Endothelial cell of umbilical vein (primary cell): ENCODE data around the gene CDH23. TPM values are rescaled to one million over a fixed set of nuclear protein-coding genes. Genes with fewer than 3 reads are reported as not detected.

Source experiments
- BruUV-seq: library from RNA; stranded (reverse); fragments of 400-500 nt; replicated peaks from 2 replicates; lab custom pipeline; 2021; lab: Mats Ljungman, UMichigan
- CTCF ChIA-PET: fragments of 300-600, 350-600 bp; sonication (Branson Sonifier 250); formaldehyde crosslinking; loops from one replicate; lab custom pipeline; 2021; ENCODE audit warnings: antibody characterized with exemption, inconsistent platforms; lab: Charles Lee
- POLR2A ChIA-PET: fragments of 300-600, 350-600 bp; sonication (Branson Sonifier 250); formaldehyde crosslinking; loops from one replicate; lab custom pipeline; 2021; ENCODE audit warnings: antibody characterized with exemption, inconsistent platforms; lab: Charles Lee
- DNase-seq: peaks from one replicate; pipeline ENCODE4 v3.0.0-alpha.2; 2011; ENCODE audit warnings: low read depth, low spot score
- FAIRE-seq: peaks from 2 replicates; lab custom pipeline; 2011; peaks lifted over from hg19 to GRCh38; lab: Jason Lieb, UNC
- H2AFZ ChIP-seq: 2 replicates; pipeline ENCODE4 v1.6.0; 2012; ENCODE audit warnings: low read depth, low read length, control low read depth, inconsistent platforms
- H3K27ac ChIP-seq: 2 replicates; pipeline ENCODE4 v1.5.1; 2011; ENCODE audit warnings: low read depth, mild to moderate bottlenecking, control low read depth, low read length, moderate library complexity; ENCODE audit not compliant: insufficient read depth
- H3K27me3 ChIP-seq, 2 experiments: 2 replicates each; pipeline versions ENCODE4 v1.6.0 to v1.6.1; 2011; ENCODE audit warnings: low read length in 2 of 2, mixed read lengths in 1 of 2; ENCODE audit not compliant: control insufficient read depth in 2 of 2, insufficient read depth in 2 of 2
- H3K36me3 ChIP-seq, 2 experiments: 2 replicates in 1 of 2; 3 replicates in 1 of 2; pipeline ENCODE4 v1.5.1; 2011; ENCODE audit warnings: low read length in 2 of 2, mild to moderate bottlenecking in 1 of 2, moderate library complexity in 1 of 2; ENCODE audit not compliant: control insufficient read depth in 2 of 2, insufficient read depth in 2 of 2; ENCODE audit errors: extremely low read depth in 1 of 2
- H3K4me1 ChIP-seq: 3 replicates; pipeline ENCODE4 v1.5.1; 2011; ENCODE audit warnings: mild to moderate bottlenecking, low read length; ENCODE audit not compliant: control insufficient read depth, insufficient read depth; ENCODE audit errors: extremely low read depth
- H3K4me2 ChIP-seq: 2 replicates; pipeline ENCODE4 v1.6.1; 2011; ENCODE audit warnings: low read length, control low read depth, mixed read lengths; ENCODE audit not compliant: insufficient read depth
- H3K4me3 ChIP-seq, 3 experiments: fragments of 200-600 bp in 1 of 3; sonication (generic), shearing (Covaris generic) in 1 of 3; replicated peaks in 1 of 3; 2 replicates each; pipeline ENCODE4 v1.5.1; 2011 to 2016; ENCODE audit warnings: control low read depth in 3 of 3, low read length in 3 of 3, mild to moderate bottlenecking in 2 of 3, inconsistent platforms in 1 of 3, low read depth in 1 of 3, moderate library complexity in 1 of 3; ENCODE audit not compliant: insufficient read depth in 1 of 3
- H3K79me2 ChIP-seq: 2 replicates; pipeline ENCODE4 v1.6.0; 2012; ENCODE audit warnings: low read length, inconsistent platforms; ENCODE audit not compliant: control insufficient read depth, insufficient read depth
- H3K9ac ChIP-seq: replicated peaks from 2 replicates; pipeline ENCODE3; 2011; ENCODE audit warnings: low read length, control low read depth; ENCODE audit not compliant: insufficient read depth; ENCODE audit errors: extremely low read depth
- H3K9me1 ChIP-seq: replicated peaks from 3 replicates; pipeline ENCODE4 v1.6.0; 2011; ENCODE audit warnings: mild to moderate bottlenecking, low read length; ENCODE audit not compliant: control insufficient read depth, insufficient read depth; ENCODE audit errors: extremely low read depth
- H3K9me3 ChIP-seq: replicated peaks from 2 replicates; pipeline ENCODE4 v1.5.1; 2012; ENCODE audit warnings: low read length, inconsistent platforms; ENCODE audit not compliant: control insufficient read depth, insufficient read depth
- H4K20me1 ChIP-seq: replicated peaks from 2 replicates; pipeline ENCODE3; 2011; ENCODE audit warnings: mild to moderate bottlenecking, low read length; ENCODE audit not compliant: control insufficient read depth, insufficient read depth; ENCODE audit errors: extremely low read depth
- CTCF ChIP-seq, 2 donors: IDR thresholded peaks; 1 replicate in 1 of 2; 2 replicates in 1 of 2; pipeline ENCODE4 v1.5.1; 2011; ENCODE audit warnings: low read length in 2 of 2, mild to moderate bottlenecking in 2 of 2, moderate library complexity in 2 of 2, control low read depth in 1 of 2, inconsistent platforms in 1 of 2, low read depth in 1 of 2; ENCODE audit not compliant: insufficient read depth in 1 of 2; ENCODE audit errors: extremely low read depth in 1 of 2
- EZH2 ChIP-seq: IDR thresholded peaks from 2 replicates; pipeline ENCODE4 v1.6.1; 2012; ENCODE audit warnings: borderline replicate concordance, low read depth, mild to moderate bottlenecking, moderate library complexity, low read length, inconsistent platforms; ENCODE audit not compliant: severe bottlenecking
- FOS ChIP-seq: IDR thresholded peaks from 2 replicates; pipeline ENCODE4 v1.6.1; 2011; ENCODE audit warnings: mild to moderate bottlenecking, low read length, moderate library complexity, borderline replicate concordance; ENCODE audit not compliant: insufficient read depth
- MAX ChIP-seq: IDR thresholded peaks from 2 replicates; pipeline ENCODE4 v1.6.1; 2011; ENCODE audit not compliant: insufficient read depth, insufficient read length
- MYC ChIP-seq: IDR thresholded peaks from one replicate; pipeline ENCODE4 v1.6.1; 2011; ENCODE audit warnings: mild to moderate bottlenecking, low read depth, low read length
- POLR2A ChIP-seq: IDR thresholded peaks from 2 replicates; pipeline ENCODE4 v1.6.1; 2012; ENCODE audit warnings: low read depth, mild to moderate bottlenecking, control low read depth, low read length
- dilution Hi-C: fragments of 300-500 bp; cut with MboI; formaldehyde crosslinking; loops from one replicate; pipeline ENCODE4 v1.15.0; 2019; ENCODE audit warnings: low sequenced_read_pairs; ENCODE audit not compliant: extremely low pct_ligation_motif_present
- intact Hi-C: fragments of 100-400 bp; cut with micrococcal nuclease; formaldehyde crosslinking; loops from one replicate; pipeline ENCODE4 v1.10.0; 2022
- polyA plus RNA-seq, 4 experiments: library from polyadenylated mRNA; depleted of rRNA in 3 of 4; stranded (reverse) in 3 of 4; unstranded in 1 of 4; fragments of >200 nt; gene quantifications; 2 replicates each; pipeline versions ENCODE4 v1.2.1 to v1.2.3, GENCODE V29; 2011 to 2012; ENCODE audit warnings: missing spikeins in 1 of 4
- total RNA-seq: library from RNA; stranded (reverse); gene quantifications from 2 replicates; pipeline ENCODE4 v1.2.3, GENCODE V29; 2021

Gene CDH23
- total and polyA plus RNA-seq, 2 donors (not counting 3 experiments of a cell fraction or from before 2014, with no cell fraction given), result not detected

- H3K79me2 ChIP-seq, result no peaks in the 10 kb centered on the region
Measured at GRCh38 chr10:71572962-71573361, 176.2 kb downstream of the CDH23 start.

More at GRCh38 chr10:71572962-71573361, 176.2 kb downstream of the CDH23 start:
- no TSS peak for BruUV-seq
- H3K4me2 ChIP-seq, result no peak overlapping the region
- H3K27ac ChIP-seq, result no peak overlapping the region
- no peaks in the 10 kb centered on the region for H4K20me1 ChIP-seq
- no peak overlapping the region for H2AFZ ChIP-seq
- H3K9me1 ChIP-seq, result no peaks in the 10 kb centered on the region
- no peaks in the 10 kb centered on the region for H3K9me3 ChIP-seq
- TF ChIP-seq MAX (no peak), CTCF (IDR thresholded peaks at IDR 0.05; ENCODE audit: extremely low read depth in 1 of 2, insufficient read depth in 1 of 2, low read depth in 1 of 2, low read length in 2 of 2) (no peak), FOS (no peak), MYC (no peak), POLR2A (no peak), EZH2 (no peak)
- no peak overlapping the region for H3K9ac ChIP-seq
- H3K27me3 ChIP-seq, result no peaks in the 10 kb centered on the region
- dilution Hi-C loops, result no loop called here
- no peak for FAIRE-seq
- no peak for DNase-seq
- ChIA-PET POLR2A (no interaction called here), CTCF (interaction anchor here (1.0 to 7.5 kb wide), 5 partner anchors 86 to 254 kb away, joined by 3 to 80 read pairs (median 3); partner anchors contain the start of gene SLC29A3)
- intact Hi-C loops, result no loop called here
- no peak overlapping the region for H3K4me3 ChIP-seq
- H3K36me3 ChIP-seq, result no peaks in the 10 kb centered on the region
- no peaks in the 10 kb centered on the region for H3K4me1 ChIP-seq
